ENCODE results near the gene OBP2B. TPM values are rescaled to one million over a fixed set of nuclear protein-coding genes. Genes with fewer than 3 reads are reported as not detected.

OBP2B gene
- total and polyA plus RNA-seq, 9 of the 15 experiments (the other 6 are each of a cell fraction or from before 2014, with no cell fraction given): not detected

- TF ChIP-seq ZNF57 (CRISPR knock-in tag; IDR thresholded peaks at IDR 0.05): no peak
Observed at GRCh38 chr9:133207021-133207531, 2.0 kb downstream of the OBP2B start (continued).

- Histone ChIP-seq H3K4me2 (ENCODE audit: insufficient read depth, low read length) (no peak overlapping the region), H3K79me2 (ENCODE audit: control insufficient read depth, insufficient read depth, low read length) (no peaks in the 10 kb centered on the region), H2AFZ (ENCODE audit: low read depth, low read length) (no peak overlapping the region), H3K4me1 (replicated peaks in 1 of 2; ENCODE audit: control insufficient read depth in 2 of 2, insufficient read depth in 2 of 2, low read length in 2 of 2) (peaks cover 0 to 11% of the 10 kb centered on the region in 2 experiments; a peak in 1 of 5 replicates), H3K36me3 (ENCODE audit: control insufficient read depth, insufficient read depth, low read length) (no peaks in the 10 kb centered on the region), H3K9me3 (replicated peaks; ENCODE audit: control insufficient read depth, insufficient read depth, low read depth, low read length) (no peaks in the 10 kb centered on the region), H3K27ac (ENCODE audit: extremely low read depth, low read depth, low read length) (no peak overlapping the region), H3K27me3 (ENCODE audit: control insufficient read depth in 2 of 2, insufficient read depth in 2 of 2, low read length in 2 of 2) (peaks cover 39 to 86% of the 10 kb centered on the region in 2 experiments), H3K9ac (ENCODE audit: insufficient read depth in 1 of 2, low read depth in 2 of 2, low read length in 2 of 2) (no peak overlapping the region; a peak in 1 of 4 replicates), H3K9me1 (ENCODE audit: control insufficient read depth, insufficient read depth, low read length) (no peaks in the 10 kb centered on the region), H4K20me1 (replicated peaks; ENCODE audit: control insufficient read depth, insufficient read depth, low read length) (no peaks in the 10 kb centered on the region; the same call in 1 of the 2 replicates), H3K4me3 (no peak overlapping the region)
- ATAC-seq: peak; percentile 24; the same call in 2 of the 3 replicates
- CTCF ChIA-PET (ENCODE audit: low intra/inter-chr PET ratio): no interaction called here
- no peak for DNase-seq (ENCODE audit: extremely low read depth in 1 of 4, low spot score in 3 of 4)
- intact Hi-C loops (cut with micrococcal nuclease) (no loop called here), in situ Hi-C loops (cut with MboI) (no loop called here)
- WGBS (ENCODE audit: insufficient coverage, low coverage, missing lambda C conversion rate): 6% methylated on average over 25 of the region's 35 CpGs
- no TSS peak for BruUV-seq (replicated peaks)
- POLR2A ChIA-PET: interaction anchor here (0.6 kb wide), 1 partner anchor 973 kb away, joined by 3 read pairs; no protein-coding TSS in a partner anchor
- no peak for FAIRE-seq
- TF ChIP-seq ZNF740 (CRISPR knock-in tag; IDR thresholded peaks at IDR 0.05) (no peak), ZNF740 (tag; IDR thresholded peaks at IDR 0.05) (no peak), ZBTB11 (CRISPR knock-in tag; IDR thresholded peaks at IDR 0.05) (no peak), HES1 (IDR thresholded peaks at IDR 0.05; ENCODE audit: low read depth) (no peak), NBN (IDR thresholded peaks at IDR 0.05; ENCODE audit: low read depth) (no peak), ZNF707 (CRISPR knock-in tag; conservative IDR thresholded peaks at IDR 0.05) (no peak), PBX2 (CRISPR knock-in tag; IDR thresholded peaks at IDR 0.05; ENCODE audit: low read depth) (no peak), PBX2 (tag; conservative IDR thresholded peaks at IDR 0.05; ENCODE audit: low read depth) (no peak), ARHGAP35 (IDR thresholded peaks at IDR 0.05; ENCODE audit: partially characterized antibody) (no peak)
Observed at GRCh38 chr9:133205996-133206931, 2.8 kb downstream of the OBP2B start.

Data from K562 (cell line).